Esophagus squamous epithelium (tissue), 4 donors: ENCODE measurements around the gene SYTL3.

Experiments used
- POLR2A ChIP-seq, 4 donors: fragments of 450-650 bp; IDR thresholded peaks; one replicate each; pipeline ENCODE4 v1.6.1; 2017; ENCODE audit warnings: antibody characterized with exemption in 4 of 4, mild to moderate bottlenecking in 4 of 4, moderate library complexity in 3 of 4
- TF ChIP-seq, protein P1 (sequence below), 6 experiments: fragments of 450-650 bp in 4 of 6; fragments of 200-600 bp in 2 of 6; sonication (generic) in 2 of 6; IDR thresholded peaks; one replicate each; pipeline ENCODE4 v1.5.1; 2016 to 2019; ENCODE audit warnings: antibody characterized with exemption in 6 of 6, mild to moderate bottlenecking in 4 of 6, moderate library complexity in 4 of 6

- TF ChIP-seq, protein P1, sequence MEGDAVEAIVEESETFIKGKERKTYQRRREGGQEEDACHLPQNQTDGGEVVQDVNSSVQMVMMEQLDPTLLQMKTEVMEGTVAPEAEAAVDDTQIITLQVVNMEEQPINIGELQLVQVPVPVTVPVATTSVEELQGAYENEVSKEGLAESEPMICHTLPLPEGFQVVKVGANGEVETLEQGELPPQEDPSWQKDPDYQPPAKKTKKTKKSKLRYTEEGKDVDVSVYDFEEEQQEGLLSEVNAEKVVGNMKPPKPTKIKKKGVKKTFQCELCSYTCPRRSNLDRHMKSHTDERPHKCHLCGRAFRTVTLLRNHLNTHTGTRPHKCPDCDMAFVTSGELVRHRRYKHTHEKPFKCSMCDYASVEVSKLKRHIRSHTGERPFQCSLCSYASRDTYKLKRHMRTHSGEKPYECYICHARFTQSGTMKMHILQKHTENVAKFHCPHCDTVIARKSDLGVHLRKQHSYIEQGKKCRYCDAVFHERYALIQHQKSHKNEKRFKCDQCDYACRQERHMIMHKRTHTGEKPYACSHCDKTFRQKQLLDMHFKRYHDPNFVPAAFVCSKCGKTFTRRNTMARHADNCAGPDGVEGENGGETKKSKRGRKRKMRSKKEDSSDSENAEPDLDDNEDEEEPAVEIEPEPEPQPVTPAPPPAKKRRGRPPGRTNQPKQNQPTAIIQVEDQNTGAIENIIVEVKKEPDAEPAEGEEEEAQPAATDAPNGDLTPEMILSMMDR (IDR thresholded peaks at IDR 0.05), result no peak
- no peak for TF ChIP-seq POLR2A (IDR thresholded peaks at IDR 0.05)
Observed at GRCh38 chr6:158764183-158764849, 114.5 kb downstream of the SYTL3 start.
